Ishikawa (cell line): Measurements from ENCODE around the gene INCA1.

Experiments
- CEBPB ChIP-seq: IDR thresholded peaks from 2 replicates; pipeline ENCODE4 v1.6.1; 2012
- CREB1 ChIP-seq: IDR thresholded peaks from 2 replicates; pipeline ENCODE4 v1.6.1; 2012; ENCODE audit warnings: low read depth
- EP300 ChIP-seq: IDR thresholded peaks from 2 replicates; pipeline ENCODE4 v1.6.1; 2012; ENCODE audit warnings: borderline replicate concordance
- NFIC ChIP-seq: IDR thresholded peaks from 2 replicates; pipeline ENCODE4 v1.6.1; 2012
- TAF1 ChIP-seq: IDR thresholded peaks from 2 replicates; pipeline ENCODE4 v1.6.1; 2012; ENCODE audit warnings: low read depth, mild to moderate bottlenecking
- TCF12 ChIP-seq: IDR thresholded peaks from 2 replicates; pipeline ENCODE4 v1.6.1; 2012; ENCODE audit warnings: low read depth
- TF ChIP-seq, protein P1 (sequence below): IDR thresholded peaks from 2 replicates; pipeline ENCODE4 v1.6.1; 2012
- TF ChIP-seq, protein P2 (sequence below): IDR thresholded peaks from 2 replicates; pipeline ENCODE4 v1.6.1; 2012; ENCODE audit warnings: low read depth, mild to moderate bottlenecking

- TF ChIP-seq TCF12 (peak; percentile 38; the same call in 1 of the 2 replicates), CREB1 (peak; percentile 80), EP300 (no peak), TAF1 (peak; percentile 64; the same call in 1 of the 2 replicates), CEBPB (no peak), NFIC (peak; percentile 42; the same call in 1 of the 2 replicates)
- TF ChIP-seq, protein P1, sequence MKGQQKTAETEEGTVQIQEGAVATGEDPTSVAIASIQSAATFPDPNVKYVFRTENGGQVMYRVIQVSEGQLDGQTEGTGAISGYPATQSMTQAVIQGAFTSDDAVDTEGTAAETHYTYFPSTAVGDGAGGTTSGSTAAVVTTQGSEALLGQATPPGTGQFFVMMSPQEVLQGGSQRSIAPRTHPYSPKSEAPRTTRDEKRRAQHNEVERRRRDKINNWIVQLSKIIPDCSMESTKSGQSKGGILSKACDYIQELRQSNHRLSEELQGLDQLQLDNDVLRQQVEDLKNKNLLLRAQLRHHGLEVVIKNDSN: peak; percentile 39; the same call in 1 of the 2 replicates
- TF ChIP-seq, protein P2, sequence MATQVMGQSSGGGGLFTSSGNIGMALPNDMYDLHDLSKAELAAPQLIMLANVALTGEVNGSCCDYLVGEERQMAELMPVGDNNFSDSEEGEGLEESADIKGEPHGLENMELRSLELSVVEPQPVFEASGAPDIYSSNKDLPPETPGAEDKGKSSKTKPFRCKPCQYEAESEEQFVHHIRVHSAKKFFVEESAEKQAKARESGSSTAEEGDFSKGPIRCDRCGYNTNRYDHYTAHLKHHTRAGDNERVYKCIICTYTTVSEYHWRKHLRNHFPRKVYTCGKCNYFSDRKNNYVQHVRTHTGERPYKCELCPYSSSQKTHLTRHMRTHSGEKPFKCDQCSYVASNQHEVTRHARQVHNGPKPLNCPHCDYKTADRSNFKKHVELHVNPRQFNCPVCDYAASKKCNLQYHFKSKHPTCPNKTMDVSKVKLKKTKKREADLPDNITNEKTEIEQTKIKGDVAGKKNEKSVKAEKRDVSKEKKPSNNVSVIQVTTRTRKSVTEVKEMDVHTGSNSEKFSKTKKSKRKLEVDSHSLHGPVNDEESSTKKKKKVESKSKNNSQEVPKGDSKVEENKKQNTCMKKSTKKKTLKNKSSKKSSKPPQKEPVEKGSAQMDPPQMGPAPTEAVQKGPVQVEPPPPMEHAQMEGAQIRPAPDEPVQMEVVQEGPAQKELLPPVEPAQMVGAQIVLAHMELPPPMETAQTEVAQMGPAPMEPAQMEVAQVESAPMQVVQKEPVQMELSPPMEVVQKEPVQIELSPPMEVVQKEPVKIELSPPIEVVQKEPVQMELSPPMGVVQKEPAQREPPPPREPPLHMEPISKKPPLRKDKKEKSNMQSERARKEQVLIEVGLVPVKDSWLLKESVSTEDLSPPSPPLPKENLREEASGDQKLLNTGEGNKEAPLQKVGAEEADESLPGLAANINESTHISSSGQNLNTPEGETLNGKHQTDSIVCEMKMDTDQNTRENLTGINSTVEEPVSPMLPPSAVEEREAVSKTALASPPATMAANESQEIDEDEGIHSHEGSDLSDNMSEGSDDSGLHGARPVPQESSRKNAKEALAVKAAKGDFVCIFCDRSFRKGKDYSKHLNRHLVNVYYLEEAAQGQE: no peak
Observed at GRCh38 chr17:4986951-4987766, 10.2 kb downstream of the INCA1 start, which contains the start of gene CAMTA2.
